ENCODE data around the gene TRPV4. TPM values are rescaled to one million over a fixed set of nuclear protein-coding genes. Genes with fewer than 3 reads are reported as not detected.

The TRPV4 gene
- total and polyA plus RNA-seq, 4 experiments from 2014 or later = 0.17 TPM; not detected in 3

- H3K4me1 Mint-ChIP-seq = no peaks in the 10 kb centered on the region
- Histone ChIP-seq H3K9me3 (ENCODE audit: control insufficient read depth in 1 of 2, low read length in 2 of 2) (no peaks in the 10 kb centered on the region), H3K4me1 (ENCODE audit: insufficient read depth, low read length) (no peaks in the 10 kb centered on the region), H3K27ac (ENCODE audit: low read depth, low read length) (no peak overlapping the region), H3K27me3 (ENCODE audit: insufficient read depth, low read length) (no peaks in the 10 kb centered on the region), H3K4me3 (ENCODE audit: low read length in 2 of 2) (no peak overlapping the region), H3K36me3 (ENCODE audit: insufficient read depth, low read length) (no peaks in the 10 kb centered on the region)
- no peak overlapping the region for H3K27ac Mint-ChIP-seq
- H3K27me3 Mint-ChIP-seq = peaks cover 0 to 8% of the 10 kb centered on the region in 2 donors
- no peaks in the 10 kb centered on the region for H3K9me3 Mint-ChIP-seq
- intact Hi-C loops (cut with micrococcal nuclease) = no loop called here
- ChIA-PET POLR2A (ENCODE audit: partially characterized antibody) (no interaction called here), CTCF (ENCODE audit: partially characterized antibody) (no interaction called here)
- no peaks in the 10 kb centered on the region for H3K36me3 Mint-ChIP-seq
- no peak overlapping the region for H3K4me3 Mint-ChIP-seq
- DNase-seq = no peak
Observed at GRCh38 chr12:109798691-109799090, 34.5 kb downstream of the TRPV4 start.

GRCh38 chr12:109797905-109798669 lies 35.1 kb downstream of the TRPV4 start:
- Histone ChIP-seq H3K36me3 (ENCODE audit: insufficient read depth, low read length) (no peaks in the 10 kb centered on the region), H3K27ac (ENCODE audit: low read depth, low read length) (no peak overlapping the region), H3K27me3 (ENCODE audit: insufficient read depth, low read length) (no peaks in the 10 kb centered on the region), H3K4me3 (ENCODE audit: low read length in 2 of 2) (no peak overlapping the region), H3K4me1 (ENCODE audit: insufficient read depth, low read length) (no peaks in the 10 kb centered on the region), H3K9me3 (ENCODE audit: control insufficient read depth in 1 of 2, low read length in 2 of 2) (no peaks in the 10 kb centered on the region)
- Mint-ChIP-seq H3K27me3 (peaks cover 0 to 14% of the 10 kb centered on the region in 2 donors), H3K27ac (no peak overlapping the region), H3K9me3 (no peaks in the 10 kb centered on the region), H3K4me1 (no peaks in the 10 kb centered on the region), H3K4me3 (no peak overlapping the region), H3K36me3 (no peaks in the 10 kb centered on the region)
- ChIA-PET CTCF (ENCODE audit: partially characterized antibody) (interaction anchor here (1.0 kb wide), 1 partner anchor 200 kb away, joined by 3 read pairs; no protein-coding TSS in a partner anchor), POLR2A (ENCODE audit: partially characterized antibody) (no interaction called here)
- intact Hi-C loops (cut with micrococcal nuclease) = no loop called here
- DNase-seq = no peak

GRCh38 chr12:109796057-109796456 lies 37.1 kb downstream of the TRPV4 start:
- POLR2A ChIA-PET (ENCODE audit: partially characterized antibody) = no interaction called here
- Mint-ChIP-seq H3K4me1 (no peaks in the 10 kb centered on the region), H3K27ac (no peak overlapping the region)

GRCh38 chr12:109795023-109795422 lies 38.2 kb downstream of the TRPV4 start:
- Histone ChIP-seq H3K27ac (ENCODE audit: low read depth, low read length) (no peak overlapping the region), H3K4me1 (ENCODE audit: insufficient read depth, low read length) (no peaks in the 10 kb centered on the region), H3K36me3 (ENCODE audit: insufficient read depth, low read length) (no peaks in the 10 kb centered on the region), H3K27me3 (ENCODE audit: insufficient read depth, low read length) (no peaks in the 10 kb centered on the region), H3K9me3 (ENCODE audit: control insufficient read depth in 1 of 2, low read length in 2 of 2) (no peaks in the 10 kb centered on the region), H3K4me3 (ENCODE audit: low read length in 2 of 2) (no peak overlapping the region)
- Mint-ChIP-seq H3K4me3 (no peak overlapping the region), H3K27ac (no peak overlapping the region), H3K4me1 (no peaks in the 10 kb centered on the region), H3K27me3 (peaks cover 4 to 19% of the 10 kb centered on the region in 2 donors), H3K9me3 (peaks cover 0 to under 1% (median 0%) of the 10 kb centered on the region in 8 donors), H3K36me3 (no peaks in the 10 kb centered on the region)
- CTCF ChIA-PET (ENCODE audit: partially characterized antibody) = interaction anchor here (2.8 kb wide), 1 partner anchor 10 kb away, joined by 13 read pairs; no protein-coding TSS in a partner anchor
- intact Hi-C loops (cut with micrococcal nuclease) = no loop called here
- POLR2A ChIA-PET (ENCODE audit: partially characterized antibody) = no interaction called here
- DNase-seq = no peak

More at GRCh38 chr12:109796057-109796456, 37.1 kb downstream of the TRPV4 start:
- CTCF ChIA-PET (ENCODE audit: partially characterized antibody) = interaction anchor here (1.1 to 2.8 kb wide), 3 partner anchors 9 to 85 kb away, joined by 3 to 13 read pairs (median 3); no protein-coding TSS in a partner anchor
- Histone ChIP-seq H3K36me3 (ENCODE audit: insufficient read depth, low read length) (no peaks in the 10 kb centered on the region), H3K9me3 (ENCODE audit: control insufficient read depth in 1 of 2, low read length in 2 of 2) (no peaks in the 10 kb centered on the region), H3K27me3 (ENCODE audit: insufficient read depth, low read length) (no peaks in the 10 kb centered on the region), H3K27ac (ENCODE audit: low read depth, low read length) (no peak overlapping the region), H3K4me3 (ENCODE audit: low read length in 2 of 2) (no peak overlapping the region), H3K4me1 (ENCODE audit: insufficient read depth, low read length) (no peaks in the 10 kb centered on the region)
- Mint-ChIP-seq H3K36me3 (no peaks in the 10 kb centered on the region), H3K9me3 (no peaks in the 10 kb centered on the region), H3K27me3 (peaks cover 4 to 17% of the 10 kb centered on the region in 2 donors), H3K4me3 (no peak overlapping the region)
- intact Hi-C loops (cut with micrococcal nuclease) = no loop called here
- DNase-seq = no peak

- Histone ChIP-seq H3K27ac (ENCODE audit: low read depth, low read length) (no peak overlapping the region), H3K4me3 (ENCODE audit: low read length in 2 of 2) (no peak overlapping the region), H3K9me3 (ENCODE audit: control insufficient read depth in 1 of 2, low read length in 2 of 2) (no peaks in the 10 kb centered on the region), H3K4me1 (ENCODE audit: insufficient read depth, low read length) (no peaks in the 10 kb centered on the region), H3K27me3 (ENCODE audit: insufficient read depth, low read length) (no peaks in the 10 kb centered on the region), H3K36me3 (ENCODE audit: insufficient read depth, low read length) (no peaks in the 10 kb centered on the region)
- H3K27ac Mint-ChIP-seq = no peak overlapping the region
- no peaks in the 10 kb centered on the region for H3K36me3 Mint-ChIP-seq
- DNase-seq = no peak
- H3K27me3 Mint-ChIP-seq = peaks cover 4 to 26% of the 10 kb centered on the region in 2 donors
- intact Hi-C loops (cut with micrococcal nuclease) = no loop called here
- peaks cover 0 to 1% (median 0%) of the 10 kb centered on the region in 8 donors for H3K9me3 Mint-ChIP-seq
- POLR2A ChIA-PET (ENCODE audit: partially characterized antibody) = no interaction called here
- CTCF ChIA-PET (ENCODE audit: partially characterized antibody) = no interaction called here
- H3K4me3 Mint-ChIP-seq = no peak overlapping the region
- no peaks in the 10 kb centered on the region for H3K4me1 Mint-ChIP-seq
Observed at GRCh38 chr12:109793826-109794501, 39.2 kb downstream of the TRPV4 start.

GRCh38 chr12:109793411-109793810 lies 39.8 kb downstream of the TRPV4 start:
- intact Hi-C loops (cut with micrococcal nuclease) = no loop called here
- DNase-seq = no peak
- Histone ChIP-seq H3K4me1 (ENCODE audit: insufficient read depth, low read length) (no peaks in the 10 kb centered on the region), H3K27ac (ENCODE audit: low read depth, low read length) (no peak overlapping the region), H3K36me3 (ENCODE audit: insufficient read depth, low read length) (no peaks in the 10 kb centered on the region), H3K9me3 (ENCODE audit: control insufficient read depth in 1 of 2, low read length in 2 of 2) (no peaks in the 10 kb centered on the region), H3K27me3 (ENCODE audit: insufficient read depth, low read length) (no peaks in the 10 kb centered on the region), H3K4me3 (ENCODE audit: low read length in 2 of 2) (no peak overlapping the region)
- Mint-ChIP-seq H3K27ac (no peak overlapping the region), H3K36me3 (no peaks in the 10 kb centered on the region), H3K9me3 (peaks cover 0 to 1% (median 0%) of the 10 kb centered on the region in 8 donors), H3K4me1 (no peaks in the 10 kb centered on the region), H3K4me3 (no peak overlapping the region), H3K27me3 (peaks cover 4 to 26% of the 10 kb centered on the region in 2 donors)
- POLR2A ChIA-PET (ENCODE audit: partially characterized antibody) = no interaction called here
- CTCF ChIA-PET (ENCODE audit: partially characterized antibody) = no interaction called here

GRCh38 chr12:109792992-109793391 lies 40.2 kb downstream of the TRPV4 start:
- CTCF ChIA-PET (ENCODE audit: partially characterized antibody) = no interaction called here
- peaks cover 4 to 26% of the 10 kb centered on the region in 2 donors for H3K27me3 Mint-ChIP-seq

More at GRCh38 chr12:109792992-109793391, 40.2 kb downstream of the TRPV4 start:
- Histone ChIP-seq H3K4me3 (ENCODE audit: low read length in 2 of 2) (no peak overlapping the region), H3K27ac (ENCODE audit: low read depth, low read length) (no peak overlapping the region), H3K4me1 (ENCODE audit: insufficient read depth, low read length) (no peaks in the 10 kb centered on the region), H3K9me3 (ENCODE audit: control insufficient read depth in 1 of 2, low read length in 2 of 2) (no peaks in the 10 kb centered on the region), H3K27me3 (ENCODE audit: insufficient read depth, low read length) (no peaks in the 10 kb centered on the region), H3K36me3 (ENCODE audit: insufficient read depth, low read length) (no peaks in the 10 kb centered on the region)
- no peak for DNase-seq
- POLR2A ChIA-PET (ENCODE audit: partially characterized antibody) = no interaction called here
- intact Hi-C loops (cut with micrococcal nuclease) = no loop called here
- H3K36me3 Mint-ChIP-seq = no peaks in the 10 kb centered on the region
- peaks cover 0 to 1% (median 0%) of the 10 kb centered on the region in 8 donors for H3K9me3 Mint-ChIP-seq
- H3K4me1 Mint-ChIP-seq = no peaks in the 10 kb centered on the region
- no peak overlapping the region for H3K27ac Mint-ChIP-seq
- no peak overlapping the region for H3K4me3 Mint-ChIP-seq

All from CD4-positive, alpha-beta memory T cell (primary cell).